NCI-H1417 treated with DMSO at 0.1 percent for 48 hours (cell line): ENCODE data around the gene RNF41.
"Not testable (repeated sequence)": the region's sequence is repeated elsewhere in the genome, so short reads cannot be mapped to it uniquely, and the experiment has no call there.

Experiments
- DNase-seq: peaks from one replicate; lab custom pipeline; 2025; lab: John Stamatoyannopoulos, UW

The RNF41 gene

GRCh38 chr12:56221757-56222530 is at the start of gene RNF41:
Gene RNF41 (minus strand): TSS chr12:56221922. CDS start chr12:56214047, 7,875 bp downstream.
- DNase-seq = peak; percentile 92

DNA sequence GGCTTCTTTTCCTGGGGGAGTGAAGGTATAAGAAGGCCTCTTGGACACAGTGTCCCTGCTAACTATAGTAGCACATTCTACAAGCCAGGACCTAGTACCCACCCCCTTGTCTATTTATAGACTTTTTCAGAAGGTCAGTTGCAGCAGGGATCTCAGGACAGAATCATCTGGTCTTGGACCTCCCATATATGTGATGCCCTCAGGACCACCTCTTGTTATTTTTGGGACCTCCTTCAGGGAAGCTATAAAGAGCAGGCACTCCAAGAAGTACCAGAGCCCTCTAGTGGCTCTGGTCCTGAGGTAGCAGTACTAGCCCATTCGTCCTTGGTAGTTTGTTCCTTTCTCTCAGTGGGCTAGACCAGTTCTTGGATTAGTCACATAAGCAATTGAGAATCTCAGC is 49.3 kb upstream of the RNF41 start:
- no peak for DNase-seq

GRCh38 chr12:56267443-56268071 is 45.8 kb upstream of the RNF41 start:
- no peak for DNase-seq

GRCh38 chr12:56266693-56267442 is 45.1 kb upstream of the RNF41 start, which contains the start of gene COQ10A:
Gene COQ10A (plus strand): TSS chr12:56266942. CDS start chr12:56267119, 177 bp downstream.
- DNase-seq = peak; percentile 73

GRCh38 chr12:56266068-56266692 is 44.5 kb upstream of the RNF41 start:
- not testable (repeated sequence) for DNase-seq

DNA sequence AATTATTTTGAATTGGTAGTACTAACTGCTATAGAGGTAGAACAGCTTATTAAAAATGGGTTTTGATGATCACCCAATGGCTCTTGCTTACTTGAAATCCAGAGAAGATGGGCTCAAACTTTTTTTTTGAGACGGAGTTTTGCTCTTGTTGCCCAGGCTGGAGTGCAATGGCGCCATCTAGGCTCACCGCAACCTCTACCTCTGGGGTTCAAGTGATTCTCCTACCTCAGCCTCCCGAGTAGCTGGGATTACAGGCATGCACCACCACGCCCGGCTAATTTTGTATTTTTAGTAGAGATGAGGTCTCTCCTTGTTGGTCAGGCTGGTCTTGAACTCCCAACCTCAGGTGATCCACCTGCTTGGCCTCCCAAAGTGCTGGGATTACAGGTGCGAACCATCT is 41.2 kb upstream of the RNF41 start:
- DNase-seq = not testable (repeated sequence)

GRCh38 chr12:56261503-56262232 is 39.9 kb upstream of the RNF41 start:
- no peak for DNase-seq

DNA sequence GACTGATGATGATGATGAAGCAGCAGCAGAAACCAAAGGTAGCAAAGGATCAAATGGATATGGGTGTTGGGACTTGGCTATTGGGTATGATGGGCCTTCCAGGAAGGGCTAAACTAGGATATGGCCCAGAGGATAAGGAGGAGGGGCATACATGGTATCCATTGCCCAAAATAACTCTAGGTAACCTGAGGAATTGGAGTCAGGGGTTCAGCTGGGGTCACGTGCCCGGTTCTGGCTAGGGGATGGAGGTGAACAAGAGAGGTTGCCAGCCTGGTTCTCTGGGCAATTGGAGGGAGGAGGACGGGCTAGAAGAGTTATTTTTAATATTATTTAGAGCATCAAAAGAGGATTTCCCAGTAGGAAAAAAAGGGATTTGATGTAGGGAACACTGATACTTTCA is 39.2 kb upstream of the RNF41 start:
- DNase-seq = no peak

- no peak for DNase-seq
Observed at GRCh38 chr12:56260380-56260779, 38.7 kb upstream of the RNF41 start.

GRCh38 chr12:56258820-56259183 is 37.1 kb upstream of the RNF41 start:
- no peak for DNase-seq

DNA sequence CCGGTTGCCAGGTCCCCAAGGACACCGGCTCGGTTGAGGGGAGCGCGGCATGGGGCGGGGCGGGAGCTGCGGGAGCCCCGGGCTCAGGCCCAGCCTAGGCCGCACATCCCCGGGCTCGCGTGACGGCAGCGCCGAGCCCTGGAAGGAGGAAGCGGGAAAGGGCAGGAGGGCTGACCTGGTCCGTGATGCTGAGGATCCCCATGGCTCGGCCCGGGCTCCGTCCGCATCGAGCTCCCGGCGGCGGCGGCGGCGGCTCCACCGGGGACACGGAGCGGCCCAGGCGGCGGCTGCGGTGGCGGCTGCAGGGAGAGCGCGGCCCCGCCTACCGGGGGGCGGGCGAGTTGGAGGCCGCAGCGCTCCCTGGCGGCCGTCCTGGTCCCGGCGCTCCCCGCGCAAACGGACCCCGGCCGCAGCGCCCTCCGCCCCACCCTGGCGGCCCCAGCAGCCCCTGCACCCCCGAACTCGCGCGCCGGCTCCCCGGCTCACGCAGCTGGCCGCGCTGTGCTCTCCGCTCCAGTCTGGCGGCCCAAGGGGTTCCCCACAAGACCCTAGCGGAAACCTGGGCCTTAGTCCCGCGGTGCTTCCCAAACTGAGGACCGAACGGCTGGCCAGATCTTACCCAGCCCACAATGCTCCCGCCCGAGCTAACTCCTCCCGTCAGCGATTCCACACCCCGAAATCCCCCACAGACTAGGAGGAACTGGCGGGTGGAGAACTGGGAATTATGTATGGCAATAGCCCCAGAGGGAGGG is 36.5 kb upstream of the RNF41 start, which contains the start of gene ANKRD52:
Gene ANKRD52 (minus strand): TSS at position 317 of the 752 bp plus-strand sequence. CDS start 115 bp downstream, at position 202.
- DNase-seq = peak; percentile 24

DNA sequence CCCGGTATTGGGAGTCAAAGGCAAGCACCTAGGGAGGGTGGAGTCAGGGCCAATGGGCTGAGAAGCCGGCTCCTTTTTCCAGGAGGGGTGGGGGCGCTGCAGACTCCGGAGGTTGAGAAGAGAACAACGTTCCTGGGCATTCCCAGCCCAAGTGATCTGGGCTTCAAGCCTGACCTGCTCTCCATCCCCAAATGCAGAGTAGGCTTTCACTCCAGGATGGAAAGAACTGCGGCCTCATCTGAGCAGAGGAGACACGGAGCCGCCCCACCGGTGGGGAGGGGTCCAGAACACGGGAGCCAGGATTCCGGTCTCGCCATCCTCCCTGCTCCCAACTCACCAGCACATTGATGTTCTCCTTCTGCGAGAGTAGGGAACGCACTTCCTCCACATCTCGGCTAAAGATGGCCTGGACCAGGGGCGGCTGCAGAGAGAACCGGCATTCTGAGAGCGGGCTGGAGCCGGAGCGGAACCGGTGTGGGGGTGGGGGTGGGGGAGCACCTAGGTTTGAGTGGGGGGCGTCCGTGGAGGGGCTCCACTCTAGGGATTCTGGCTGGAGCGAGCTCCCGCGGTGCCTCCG is 35.9 kb upstream of the RNF41 start:
- no peak for DNase-seq

DNA sequence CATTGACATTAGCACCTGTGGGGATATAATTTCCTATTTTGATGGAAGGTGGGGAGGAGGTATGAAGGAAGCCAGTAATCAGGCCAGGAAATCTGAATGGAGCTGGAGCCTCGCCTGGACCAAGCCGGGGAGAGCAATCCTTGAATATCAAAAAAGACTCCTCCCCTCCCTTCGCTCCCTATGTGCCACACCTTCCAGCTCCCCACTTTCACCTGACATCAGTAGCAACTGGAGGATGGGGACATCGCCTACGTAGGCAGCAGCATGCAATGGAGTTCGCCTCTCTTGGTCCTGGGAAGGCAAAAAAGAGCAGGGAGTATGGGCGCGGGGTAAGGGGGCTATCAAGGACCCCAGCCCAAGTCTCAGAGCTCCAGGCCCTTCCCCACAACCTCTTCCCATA is 35.3 kb upstream of the RNF41 start:
- DNase-seq = no peak

- no peak for DNase-seq
Observed at GRCh38 chr12:56256326-56256960, 34.7 kb upstream of the RNF41 start.

- DNase-seq = no peak
Observed at GRCh38 chr12:56255671-56256070, 33.9 kb upstream of the RNF41 start.

DNA sequence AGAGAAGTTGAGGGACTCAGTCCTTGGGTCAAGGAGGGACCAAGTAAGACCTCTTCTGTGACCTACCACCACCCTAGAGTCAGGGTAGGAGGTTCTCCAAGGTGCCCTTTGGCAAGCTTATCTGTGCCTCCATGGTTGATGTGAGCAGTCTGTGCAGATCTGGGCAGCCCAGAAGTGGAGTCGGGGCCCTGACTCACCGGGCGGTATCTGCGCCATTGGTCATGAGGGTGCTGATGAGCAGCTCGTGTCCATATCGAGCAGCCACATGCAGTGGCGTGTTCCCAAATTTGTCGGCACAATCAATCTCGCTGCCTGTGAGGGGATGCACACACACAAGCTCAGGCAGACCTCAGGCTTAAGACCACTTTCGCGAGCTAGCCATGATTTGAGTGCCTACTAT is 31.4 kb upstream of the RNF41 start:
- DNase-seq = no peak

DNA sequence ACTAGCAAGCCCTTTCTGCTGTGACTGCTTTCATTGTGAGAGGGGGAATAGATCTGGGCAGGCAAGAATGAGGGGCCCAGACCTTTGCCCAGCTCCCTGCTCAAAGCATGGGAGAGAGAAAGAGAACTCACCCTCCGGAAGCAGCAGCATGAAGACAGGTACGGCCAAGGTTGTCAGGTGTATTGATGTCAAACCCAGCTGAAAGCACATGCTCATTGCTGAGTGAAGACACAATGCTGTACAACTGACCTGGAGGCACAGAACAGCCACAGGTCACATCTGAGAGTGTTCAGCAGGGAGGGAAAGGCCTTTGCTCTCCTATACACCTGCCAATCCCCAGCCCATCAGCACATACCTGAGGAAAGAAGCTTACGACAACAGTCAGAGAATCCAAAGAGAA is 30.9 kb upstream of the RNF41 start:
- no peak for DNase-seq

- no peak for DNase-seq
Observed at GRCh38 chr12:56248711-56249110, 27.0 kb upstream of the RNF41 start.

DNA sequence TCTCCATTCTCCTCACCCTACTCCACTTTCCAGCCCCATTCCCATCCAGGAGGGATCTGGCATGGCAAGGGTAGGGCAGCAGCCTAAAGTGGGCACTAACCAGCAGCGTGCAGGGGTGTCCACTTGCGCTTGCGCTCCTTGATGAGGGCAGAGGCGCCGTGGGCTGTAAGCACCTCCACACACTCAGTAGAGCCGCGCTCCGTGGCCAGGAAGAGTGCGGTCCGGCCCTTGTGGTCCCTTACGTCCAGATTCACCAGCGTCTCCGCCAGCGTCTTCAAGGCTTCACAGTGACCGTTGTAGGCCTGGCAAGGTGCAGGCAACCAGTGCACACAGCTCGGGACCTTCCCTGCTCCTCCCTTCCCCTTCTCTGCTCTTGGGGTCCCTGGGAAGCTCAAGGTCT is 26.2 kb upstream of the RNF41 start:
- DNase-seq = no peak

DNA sequence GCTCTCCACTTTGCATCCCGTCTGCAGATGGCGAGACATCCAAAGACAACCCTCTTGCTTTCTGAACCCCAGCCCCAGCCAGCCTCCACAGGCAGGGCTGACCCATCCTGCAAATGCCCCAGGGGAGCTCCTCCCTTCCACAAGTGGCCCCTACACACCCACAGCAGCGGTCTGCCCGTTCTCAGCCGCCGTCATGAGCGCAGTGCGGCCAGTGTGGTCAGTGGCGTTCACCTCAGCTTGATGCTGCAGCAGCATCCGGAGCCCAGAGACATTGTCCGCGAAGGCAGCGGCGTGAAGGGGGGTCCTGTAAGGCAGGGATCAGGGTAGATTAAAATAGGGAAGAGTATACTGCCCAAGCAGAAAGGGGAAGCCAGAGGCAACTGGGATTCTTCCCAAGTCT is 22.8 kb upstream of the RNF41 start:
- no peak for DNase-seq
